GM12892 (cell line): Measurements from ENCODE around the gene DUSP1.

Source experiments
- POLR2A ChIP-seq: IDR thresholded peaks from 2 replicates; pipeline ENCODE4 v1.6.1; 2011; ENCODE audit warnings: low read depth, low read length, control low read depth
- TAF1 ChIP-seq: IDR thresholded peaks from 2 replicates; pipeline ENCODE4 v1.6.1; 2011; ENCODE audit warnings: low read depth, mild to moderate bottlenecking, control low read depth, low read length, borderline replicate concordance

DNA sequence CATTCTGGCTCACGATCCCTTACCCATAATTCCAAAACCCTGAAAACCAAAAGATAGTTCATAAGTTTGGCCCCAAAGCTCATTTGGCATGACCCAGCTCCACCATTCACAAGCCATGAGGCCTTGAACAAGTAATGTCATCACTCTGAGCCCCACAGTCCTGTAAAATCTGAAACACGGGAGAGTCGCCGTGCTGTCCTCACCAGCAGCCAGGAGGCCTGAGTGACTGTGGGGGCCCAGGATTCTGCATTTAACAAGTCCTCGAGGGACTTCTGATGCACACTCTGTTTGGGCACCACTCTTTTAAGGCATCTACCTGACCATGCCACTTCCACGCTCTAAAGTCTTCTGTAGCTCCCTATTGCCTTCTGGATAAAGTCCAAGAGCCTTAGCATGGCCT lies 40.8 kb downstream of the DUSP1 start:
- no peak for TF ChIP-seq TAF1
- no peak for TF ChIP-seq POLR2A
